ENCODE data around the gene KCNAB1.

- TF ChIP-seq CTCF (conservative IDR thresholded peaks at IDR 0.05) (no peak), EZH2 (IDR thresholded peaks at IDR 0.05; ENCODE audit: low read depth) (no peak)
These were observed 68.4 kb downstream of the KCNAB1 start for GRCh38 chr3:156188757-156189156.

Measured in PC-9 (cell line).